Epidermal melanocyte (primary cell): ENCODE measurements around the gene GAL3ST3.

Experiments used
- DNase-seq: peaks from one replicate; pipeline ENCODE4 v3.0.0; 2011; ENCODE audit warnings: low spot score; ENCODE audit not compliant: insufficient read length

GAL3ST3 gene

GRCh38 chr11:66069715-66070603 is 21.0 kb upstream of the GAL3ST3 start, which contains the start of gene PACS1:
Gene PACS1, plus strand, starts transcription at chr11:66070272. Its CDS starts 215 bp downstream, at chr11:66070487.
- DNase-seq, result peak; percentile 88

- peak; percentile 80 for DNase-seq
Measured at GRCh38 chr11:66068923-66069714, 20.2 kb upstream of the GAL3ST3 start.

- peak; percentile 66 for DNase-seq
Measured at GRCh38 chr11:66068154-66068821, 19.3 kb upstream of the GAL3ST3 start.

- DNase-seq, result no peak
Measured at GRCh38 chr11:66067640-66068039, 18.7 kb upstream of the GAL3ST3 start.

- no peak for DNase-seq
Measured at GRCh38 chr11:66066751-66067150, 17.8 kb upstream of the GAL3ST3 start.

- DNase-seq, result no peak
Measured at GRCh38 chr11:66064571-66064970, 15.6 kb upstream of the GAL3ST3 start.

- no peak for DNase-seq
Measured at GRCh38 chr11:66063900-66064299, 14.9 kb upstream of the GAL3ST3 start.

- no peak for DNase-seq
Measured at GRCh38 chr11:66062408-66062807, 13.4 kb upstream of the GAL3ST3 start.

- DNase-seq, result no peak
Measured at GRCh38 chr11:66061268-66061667, 12.3 kb upstream of the GAL3ST3 start.

- no peak for DNase-seq
Measured at GRCh38 chr11:66059966-66060680, 11.2 kb upstream of the GAL3ST3 start.

GRCh38 chr11:66056501-66056900 is 7.5 kb upstream of the GAL3ST3 start:
- no peak for DNase-seq

- DNase-seq, result no peak
Measured at GRCh38 chr11:66055021-66055420, 6.1 kb upstream of the GAL3ST3 start.

GRCh38 chr11:66052664-66052982 is 3.7 kb upstream of the GAL3ST3 start:
- no peak for DNase-seq

GRCh38 chr11:66051766-66052663 is 3.1 kb upstream of the GAL3ST3 start, which contains the start of gene SF3B2:
Gene SF3B2, plus strand, starts transcription at chr11:66052364. Its CDS starts 21 bp downstream, at chr11:66052385.
- peak; percentile 90 for DNase-seq

GRCh38 chr11:66051371-66051765 is 2.4 kb upstream of the GAL3ST3 start:
- no peak for DNase-seq

GRCh38 chr11:66050581-66051231 is 1.7 kb upstream of the GAL3ST3 start:
- no peak for DNase-seq

- DNase-seq, result no peak
Measured at GRCh38 chr11:66047541-66048365, 1.2 kb downstream of the GAL3ST3 start.

- no peak for DNase-seq
Measured at GRCh38 chr11:66046901-66047300, 2.1 kb downstream of the GAL3ST3 start.

GRCh38 chr11:66045177-66045639 is 3.8 kb downstream of the GAL3ST3 start:
- peak; percentile 97 for DNase-seq
